HCT116 (cell line): Measurements from ENCODE around the gene THBD. TPM values are rescaled to one million over a fixed set of nuclear protein-coding genes. Genes with fewer than 3 reads are reported as not detected.
A peak's percentile ranks its signal among the peaks of the same experiment; 100 is the strongest.

Experiments used
- ATAC-seq: fragments of 200-7000 bp; cut with Tn5 transposase; 2 replicates; pipeline ENCODE4 v1.9.1; 2020; ENCODE audit warnings: mild to moderate bottlenecking, moderate library complexity
- BruUV-seq: library from RNA; stranded (reverse); fragments of 400-500 nt; replicated peaks from 2 replicates; lab custom pipeline; 2021; lab: Mats Ljungman, UMichigan
- CTCF ChIA-PET: fragments of 300-600 bp; sonication (Branson Sonifier 250); formaldehyde crosslinking; loops from one replicate; lab custom pipeline; 2021; ENCODE audit warnings: antibody characterized with exemption; lab: Charles Lee
- POLR2A ChIA-PET: fragments of 300-600, 350-600 bp; sonication (Branson Sonifier 250); formaldehyde crosslinking; loops from one replicate; lab custom pipeline; 2021; ENCODE audit warnings: antibody characterized with exemption; lab: Charles Lee
- RAD21 ChIA-PET, 2 experiments: fragments of 300-600 bp; sonication (Branson Sonifier 250); formaldehyde crosslinking; loops; one replicate each; lab custom pipeline; 2023; ENCODE audit warnings: low total read pairs in 2 of 2; ENCODE audit not compliant: uncharacterized antibody in 2 of 2, unreplicated experiment in 2 of 2, low non-redundant PET in 1 of 2; lab: Charles Lee
- DNase-seq: peaks from one replicate; pipeline ENCODE4 v3.0.0-alpha.2; 2010; ENCODE audit warnings: low read depth, low spot score
- H2AFZ ChIP-seq: fragments of 200-600 bp; shearing (Covaris generic), sonication (generic); 2 replicates; pipeline ENCODE4 v1.6.1; 2017; ENCODE audit warnings: low read depth, mixed run types, mixed read lengths, antibody characterized with exemption, low read length; ENCODE audit not compliant: poor library complexity, severe bottlenecking
- H3K27ac ChIP-seq: 2 replicates; pipeline ENCODE4 v1.5.1; 2012; ENCODE audit warnings: low read depth, low read length
- H3K27me3 ChIP-seq: fragments of 200-600 bp; sonication (generic); 2 replicates; pipeline ENCODE4 v1.6.1; 2016; ENCODE audit warnings: mixed run types, low read length, mixed read lengths; ENCODE audit not compliant: insufficient read depth
- H3K36me3 ChIP-seq, 2 experiments: fragments of 200-500 bp in 1 of 2; fragments of 200-600 bp in 1 of 2; sonication (Bioruptor generic) in 1 of 2; sonication (generic) in 1 of 2; 2 replicates each; pipeline versions ENCODE4 v1.5.1 to v1.6.1; 2014 to 2016; ENCODE audit warnings: low read length in 2 of 2, inconsistent platforms in 1 of 2, mixed read lengths in 1 of 2, mixed run types in 1 of 2; ENCODE audit not compliant: insufficient read depth in 2 of 2, control insufficient read depth in 1 of 2
- H3K4me1 ChIP-seq, 2 experiments: fragments of 200-600 bp in 1 of 2; sonication (generic) in 1 of 2; 2 replicates each; pipeline versions ENCODE4 v1.5.1 to v1.6.1; 2012 to 2017; ENCODE audit warnings: low read length in 2 of 2, inconsistent platforms in 1 of 2, mild to moderate bottlenecking in 1 of 2, mixed read lengths in 1 of 2, mixed run types in 1 of 2, moderate library complexity in 1 of 2; ENCODE audit not compliant: insufficient read depth in 2 of 2, control insufficient read depth in 1 of 2
- H3K4me2 ChIP-seq: fragments of 200-600 bp; sonication (generic); 2 replicates; pipeline ENCODE4 v1.6.1; 2017; ENCODE audit warnings: mixed run types, low read length, mixed read lengths
- H3K4me3 ChIP-seq, 2 experiments: fragments of 200-600 bp in 1 of 2; sonication (generic) in 1 of 2; replicated peaks in 1 of 2; 2 replicates each; pipeline ENCODE4 v1.5.1; 2011 to 2016; ENCODE audit warnings: low read length in 2 of 2, control low read depth in 1 of 2, low read depth in 1 of 2, mild to moderate bottlenecking in 1 of 2, mixed read lengths in 1 of 2, mixed run types in 1 of 2
- H3K79me2 ChIP-seq: fragments of 200-600 bp; sonication (generic); 2 replicates; pipeline ENCODE4 v1.6.1; 2017; ENCODE audit warnings: mild to moderate bottlenecking, mixed run types, low read length, moderate library complexity, mixed read lengths; ENCODE audit not compliant: insufficient read depth
- H3K9ac ChIP-seq: fragments of 200-600 bp; sonication (generic); 2 replicates; pipeline ENCODE4 v1.6.1; 2016; ENCODE audit warnings: low read length, mixed read lengths
- H3K9me2 ChIP-seq: fragments of 200-600 bp; sonication (generic), shearing (Covaris generic); 2 replicates; pipeline ENCODE4 v1.6.1; 2017; ENCODE audit warnings: mixed run types, mild to moderate bottlenecking, moderate library complexity; ENCODE audit not compliant: insufficient read depth
- H3K9me3 ChIP-seq, 2 experiments: fragments of 200-500 bp in 1 of 2; fragments of 200-600 bp in 1 of 2; sonication (Bioruptor generic) in 1 of 2; sonication (generic) in 1 of 2; 2 replicates each; pipeline ENCODE4 v1.6.1; 2014 to 2017; ENCODE audit warnings: low read length in 2 of 2, mixed read lengths in 2 of 2, inconsistent platforms in 1 of 2, low read depth in 1 of 2, mild to moderate bottlenecking in 1 of 2, mixed run types in 1 of 2, moderate library complexity in 1 of 2; ENCODE audit not compliant: control insufficient read depth in 1 of 2, insufficient read depth in 1 of 2
- H4K20me1 ChIP-seq: fragments of 200-600 bp; sonication (generic), shearing (Covaris generic); 2 replicates; pipeline ENCODE4 v1.6.1; 2017; ENCODE audit warnings: mixed run types, mild to moderate bottlenecking, moderate library complexity; ENCODE audit not compliant: insufficient read depth
- ATF3 ChIP-seq: IDR thresholded peaks from 2 replicates; pipeline ENCODE4 v1.6.1; 2012
- CBX3 ChIP-seq: IDR thresholded peaks from 2 replicates; pipeline ENCODE4 v1.6.1; 2012; ENCODE audit warnings: low read depth
- CEBPB ChIP-seq: IDR thresholded peaks from 2 replicates; pipeline ENCODE4 v1.6.1; 2012; ENCODE audit warnings: low read depth
- ELF1 ChIP-seq: IDR thresholded peaks from 2 replicates; pipeline ENCODE4 v1.6.1; 2012; ENCODE audit warnings: low read depth, borderline replicate concordance
- EZH2 ChIP-seq: fragments of 200-600 bp; sonication (generic); IDR thresholded peaks from 2 replicates; pipeline ENCODE4 v1.6.1; 2017; ENCODE audit warnings: antibody characterized with exemption, mixed run types
- POLR2AphosphoS5 ChIP-seq: IDR thresholded peaks from 2 replicates; pipeline ENCODE4 v1.6.1; 2011; ENCODE audit warnings: mild to moderate bottlenecking, low read depth, low read length, moderate library complexity
- RAD21 ChIP-seq: IDR thresholded peaks from 2 replicates; pipeline ENCODE4 v1.6.1; 2012; ENCODE audit warnings: low read depth, mild to moderate bottlenecking
- REST ChIP-seq: IDR thresholded peaks from 2 replicates; pipeline ENCODE4 v1.6.1; 2012; ENCODE audit warnings: low read depth
- ZFX ChIP-seq: fragments of 450-650 bp; IDR thresholded peaks from 2 replicates; pipeline ENCODE4 v1.6.1; 2017
- intact Hi-C: fragments of 100-400 bp; cut with micrococcal nuclease; formaldehyde crosslinking; loops from 2 replicates; pipeline ENCODE4 v1.10.0; 2022
- total RNA-seq: library from RNA; stranded (reverse); gene quantifications from one replicate; pipeline ENCODE4 v1.2.1, GENCODE V29; 2021; ENCODE audit not compliant: unreplicated experiment
- TF ChIP-seq, protein P1 (sequence below), 3 experiments: fragments of 200-600 bp in 1 of 3; sonication (generic) in 1 of 3; IDR thresholded peaks in 2 of 3; conservative IDR thresholded peaks in 1 of 3; 2 replicates each; pipeline ENCODE4 v1.5.1; 2012 to 2017; ENCODE audit warnings: low read depth in 2 of 3, low read length in 2 of 3, antibody characterized with exemption in 1 of 3, borderline replicate concordance in 1 of 3, control low read depth in 1 of 3, mild to moderate bottlenecking in 1 of 3, mixed read lengths in 1 of 3, mixed run types in 1 of 3, moderate library complexity in 1 of 3; ENCODE audit not compliant: insufficient read depth in 1 of 3

Gene THBD
- total RNA-seq, 1 experiment from 2014 or later, result 0.39 TPM

- no peak overlapping the region for H3K27ac ChIP-seq
- H3K27me3 ChIP-seq, result peaks cover 12% of the 10 kb centered on the region; the same call in 1 of the 2 replicates
- H3K4me3 ChIP-seq, result no peak overlapping the region
- RAD21 ChIA-PET, result no interaction called here
- H3K36me3 ChIP-seq, result no peaks in the 10 kb centered on the region
- peaks cover 3 to 21% of the 10 kb centered on the region in 2 experiments; a peak in 3 of 4 replicates for H3K4me1 ChIP-seq
- H3K4me2 ChIP-seq, result no peak overlapping the region
- H3K9me2 ChIP-seq, result no peaks in the 10 kb centered on the region
- intact Hi-C loops, result loop anchor here (10.0 kb wide), 1 partner anchor 272 kb away; no protein-coding TSS in a partner anchor
- ATAC-seq (no peak), DNase-seq (no peak)
- TF ChIP-seq ZFX (no peak), POLR2AphosphoS5 (no peak), CBX3 (no peak), EZH2 (no peak)
- BruUV-seq, result no TSS peak
- POLR2A ChIA-PET, result no interaction called here
- no peak overlapping the region for H2AFZ ChIP-seq
- CTCF ChIA-PET, result no interaction called here
- H3K79me2 ChIP-seq, result no peaks in the 10 kb centered on the region
- H3K9me3 ChIP-seq, result no peaks in the 10 kb centered on the region
- H3K9ac ChIP-seq, result no peak overlapping the region
- no peaks in the 10 kb centered on the region for H4K20me1 ChIP-seq
These were observed 3.4 kb upstream of the THBD start for GRCh38 chr20:23052904-23053303.

GRCh38 chr20:23050847-23051627 is 1.6 kb upstream of the THBD start:
- no peaks in the 10 kb centered on the region for H3K9me2 ChIP-seq
- H3K4me1 ChIP-seq, result peaks cover 3 to 31% of the 10 kb centered on the region in 2 experiments; a peak in 3 of 4 replicates
- no peaks in the 10 kb centered on the region for H4K20me1 ChIP-seq
- peak; percentile 42 for DNase-seq
- TF ChIP-seq ZFX, result no peak
- TF ChIP-seq, protein P1, sequence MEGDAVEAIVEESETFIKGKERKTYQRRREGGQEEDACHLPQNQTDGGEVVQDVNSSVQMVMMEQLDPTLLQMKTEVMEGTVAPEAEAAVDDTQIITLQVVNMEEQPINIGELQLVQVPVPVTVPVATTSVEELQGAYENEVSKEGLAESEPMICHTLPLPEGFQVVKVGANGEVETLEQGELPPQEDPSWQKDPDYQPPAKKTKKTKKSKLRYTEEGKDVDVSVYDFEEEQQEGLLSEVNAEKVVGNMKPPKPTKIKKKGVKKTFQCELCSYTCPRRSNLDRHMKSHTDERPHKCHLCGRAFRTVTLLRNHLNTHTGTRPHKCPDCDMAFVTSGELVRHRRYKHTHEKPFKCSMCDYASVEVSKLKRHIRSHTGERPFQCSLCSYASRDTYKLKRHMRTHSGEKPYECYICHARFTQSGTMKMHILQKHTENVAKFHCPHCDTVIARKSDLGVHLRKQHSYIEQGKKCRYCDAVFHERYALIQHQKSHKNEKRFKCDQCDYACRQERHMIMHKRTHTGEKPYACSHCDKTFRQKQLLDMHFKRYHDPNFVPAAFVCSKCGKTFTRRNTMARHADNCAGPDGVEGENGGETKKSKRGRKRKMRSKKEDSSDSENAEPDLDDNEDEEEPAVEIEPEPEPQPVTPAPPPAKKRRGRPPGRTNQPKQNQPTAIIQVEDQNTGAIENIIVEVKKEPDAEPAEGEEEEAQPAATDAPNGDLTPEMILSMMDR (IDR thresholded peaks at IDR 0.05 in 2 of 3, conservative IDR thresholded peaks at IDR 0.05 in 1 of 3; ENCODE audit: borderline replicate concordance in 1 of 3, insufficient read depth in 1 of 3, low read depth in 2 of 3, low read length in 2 of 3), result peak; percentile 54 to 73 (median 70); a peak in 5 of 6 replicates
- no peak for TF ChIP-seq ATF3
- no peak; the same call in 1 of the 2 replicates for TF ChIP-seq ELF1
- peak; percentile 73 for TF ChIP-seq RAD21
- TF ChIP-seq CEBPB, result no peak
- no peak for TF ChIP-seq REST
- H3K79me2 ChIP-seq, result no peaks in the 10 kb centered on the region
- no peak overlapping the region; the same call in 1 of the 2 replicates for H3K9ac ChIP-seq
- H3K27ac ChIP-seq, result no peak overlapping the region
- POLR2A ChIA-PET, result interaction anchor here (1.0 to 1.1 kb wide), 2 partner anchors 11 to 150 kb away, joined by 3 to 4 read pairs; no protein-coding TSS in a partner anchor
- peaks cover 12% of the 10 kb centered on the region; the same call in 1 of the 2 replicates for H3K27me3 ChIP-seq
- RAD21 ChIA-PET, result interaction anchor here (0.6 to 2.0 kb wide), 5 partner anchors 9 to 195 kb away, joined by 3 to 18 read pairs (median 3); no protein-coding TSS in a partner anchor
- intact Hi-C loops, result loop anchor here (1.0 to 10.0 kb wide), 2 partner anchors 150 to 274 kb away; no protein-coding TSS in a partner anchor
- BruUV-seq, result no TSS peak
- peak overlapping the region; percentile 99 for H3K4me2 ChIP-seq
- CTCF ChIA-PET, result interaction anchor here (0.6 to 2.9 kb wide), 18 partner anchors 10 to 709 kb away, joined by 3 to 47 read pairs (median 4); no protein-coding TSS in a partner anchor
- H2AFZ ChIP-seq, result peak overlapping the region; percentile 92
- no peaks in the 10 kb centered on the region for H3K9me3 ChIP-seq
- H3K36me3 ChIP-seq, result no peaks in the 10 kb centered on the region
- peak; percentile 69 for ATAC-seq
- H3K4me3 ChIP-seq, result peak overlapping the region; percentile 51 to 67
